Esophagus muscularis mucosa (tissue), 4 donors: Measurements from ENCODE around the gene ERMAP.

Source experiments
- CTCF ChIP-seq, 3 experiments: fragments of 200-600 bp in 2 of 3; fragments of 450-650 bp in 1 of 3; sonication (generic) in 2 of 3; IDR thresholded peaks; one replicate each; pipeline ENCODE4 v1.5.1; 2017 to 2019; ENCODE audit warnings: antibody characterized with exemption in 3 of 3, mild to moderate bottlenecking in 2 of 3, moderate library complexity in 1 of 3
- EP300 ChIP-seq: sonication (generic); formaldehyde crosslinking; IDR thresholded peaks from one replicate; pipeline ENCODE4 v1.6.1; 2017; ENCODE audit warnings: antibody characterized with exemption
- POLR2A ChIP-seq: fragments of 450-650 bp; IDR thresholded peaks from one replicate; pipeline ENCODE4 v1.6.1; 2017; ENCODE audit warnings: antibody characterized with exemption, moderate library complexity, mild to moderate bottlenecking, low read depth

- TF ChIP-seq EP300 (no peak), CTCF (IDR thresholded peaks at IDR 0.05) (no peak), POLR2A (no peak)
Measured at GRCh38 chr1:42845866-42846256, 28.9 kb downstream of the ERMAP start.
